ENCODE data around the gene ASIC2. TPM values are rescaled to one million over a fixed set of nuclear protein-coding genes. Genes with fewer than 3 reads are reported as not detected.

Gene ASIC2
- total and polyA plus RNA-seq, 2 donors from 2014 or later: 0.60 to 2.9 TPM

DNA sequence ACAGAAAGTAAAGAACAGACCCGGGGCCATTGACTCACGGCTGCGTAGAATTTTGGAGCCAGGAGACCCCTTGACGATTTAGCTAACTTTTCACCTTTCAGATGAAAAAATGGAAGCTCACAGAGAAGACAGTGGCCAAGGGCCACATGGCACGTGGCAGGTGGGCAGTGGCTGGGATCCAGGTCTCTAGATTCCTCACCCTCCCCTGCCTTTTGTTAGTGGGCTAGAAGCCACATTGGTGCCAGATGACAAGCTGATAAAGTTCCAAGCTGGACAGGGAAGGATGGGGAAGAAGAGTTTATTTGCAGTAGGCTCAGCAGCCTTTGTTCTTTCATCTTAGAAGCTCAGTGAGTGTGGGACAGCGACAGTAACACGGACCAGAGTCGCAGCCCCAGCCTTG lies 195.7 kb downstream of the ASIC2 start:
- no peak overlapping the region for H3K4me3 ChIP-seq (ENCODE audit: low read length in 3 of 3)
- DNase-seq: no peak
- no peak for FAIRE-seq
- no peaks in the 10 kb centered on the region for H3K27me3 ChIP-seq (ENCODE audit: control insufficient read depth, insufficient read depth, low read length)
- no peak overlapping the region for H3K27ac ChIP-seq (ENCODE audit: low read depth in 2 of 2, low read length in 2 of 2)
- H3K36me3 ChIP-seq (ENCODE audit: control insufficient read depth in 2 of 3, insufficient read depth in 3 of 3, low read length in 3 of 3): no peaks in the 10 kb centered on the region
- H3K9ac ChIP-seq (ENCODE audit: low read length in 3 of 3): no peak overlapping the region
- no peak for TF ChIP-seq CTCF (IDR thresholded peaks at IDR 0.05; ENCODE audit: borderline replicate concordance, extremely low read depth, insufficient read depth)
- no peaks in the 10 kb centered on the region for H3K4me1 ChIP-seq (ENCODE audit: control insufficient read depth in 2 of 3, insufficient read depth in 2 of 3, low read depth in 1 of 3, low read length in 3 of 3)
- intact Hi-C loops (cut with DNase I): no loop called here
- H3K9me3 ChIP-seq (ENCODE audit: control insufficient read depth in 2 of 3, insufficient read depth in 1 of 3, low read length in 3 of 3): no peaks in the 10 kb centered on the region

- Histone ChIP-seq H3K4me1 (ENCODE audit: control insufficient read depth in 2 of 3, insufficient read depth in 2 of 3, low read depth in 1 of 3, low read length in 3 of 3) (no peaks in the 10 kb centered on the region), H3K4me3 (ENCODE audit: low read length in 3 of 3) (no peak overlapping the region), H3K27ac (ENCODE audit: low read depth in 2 of 2, low read length in 2 of 2) (no peak overlapping the region), H3K36me3 (ENCODE audit: control insufficient read depth in 2 of 3, insufficient read depth in 3 of 3, low read length in 3 of 3) (no peaks in the 10 kb centered on the region), H3K27me3 (ENCODE audit: control insufficient read depth, insufficient read depth, low read length) (no peaks in the 10 kb centered on the region), H3K9me3 (ENCODE audit: control insufficient read depth in 2 of 3, insufficient read depth in 1 of 3, low read length in 3 of 3) (no peaks in the 10 kb centered on the region), H3K9ac (ENCODE audit: low read length in 3 of 3) (no peak overlapping the region)
- intact Hi-C loops (cut with DNase I): no loop called here
- TF ChIP-seq CTCF (IDR thresholded peaks at IDR 0.05; ENCODE audit: borderline replicate concordance, extremely low read depth, insufficient read depth): no peak
- no peak for FAIRE-seq
- DNase-seq: no peak
Measured at GRCh38 chr17:33096161-33096560, 196.9 kb downstream of the ASIC2 start.

DNA sequence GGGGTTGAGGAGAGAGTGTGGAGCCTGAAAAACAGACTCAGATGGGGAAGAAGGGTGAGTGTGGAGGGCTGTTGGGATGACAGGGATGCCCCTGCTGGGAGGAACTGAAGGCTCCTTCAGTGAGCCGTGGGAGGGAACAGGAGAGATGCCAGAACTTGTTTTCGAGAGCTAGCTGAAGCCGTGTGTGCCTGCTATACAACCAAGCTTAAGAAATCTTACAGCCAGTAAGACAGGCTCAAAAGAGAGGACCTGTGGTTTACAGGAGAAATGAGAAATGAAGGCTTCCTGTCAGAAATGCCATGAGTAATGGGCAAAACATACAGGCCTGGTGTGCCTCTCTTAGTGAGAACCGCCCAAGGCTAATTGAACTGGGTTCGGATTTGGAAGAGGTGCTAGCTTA lies 201.8 kb downstream of the ASIC2 start:
- H3K4me3 ChIP-seq (ENCODE audit: low read length in 3 of 3): no peak overlapping the region
- TF ChIP-seq CTCF (IDR thresholded peaks at IDR 0.05; ENCODE audit: borderline replicate concordance, extremely low read depth, insufficient read depth): no peak
- H3K4me1 ChIP-seq (ENCODE audit: control insufficient read depth in 2 of 3, insufficient read depth in 2 of 3, low read depth in 1 of 3, low read length in 3 of 3): no peaks in the 10 kb centered on the region
- H3K27ac ChIP-seq (ENCODE audit: low read depth in 2 of 2, low read length in 2 of 2): no peak overlapping the region
- intact Hi-C loops (cut with DNase I): no loop called here
- FAIRE-seq (no peak), DNase-seq (no peak)
- no peaks in the 10 kb centered on the region for H3K9me3 ChIP-seq (ENCODE audit: control insufficient read depth in 2 of 3, insufficient read depth in 1 of 3, low read length in 3 of 3)
- no peaks in the 10 kb centered on the region for H3K27me3 ChIP-seq (ENCODE audit: control insufficient read depth, insufficient read depth, low read length)
- no peak overlapping the region for H3K9ac ChIP-seq (ENCODE audit: low read length in 3 of 3)
- no peaks in the 10 kb centered on the region for H3K36me3 ChIP-seq (ENCODE audit: control insufficient read depth in 2 of 3, insufficient read depth in 3 of 3, low read length in 3 of 3)

GRCh38 chr17:33090806-33091205 lies 202.3 kb downstream of the ASIC2 start:
- Histone ChIP-seq H3K27me3 (ENCODE audit: control insufficient read depth, insufficient read depth, low read length) (no peaks in the 10 kb centered on the region), H3K36me3 (ENCODE audit: control insufficient read depth in 2 of 3, insufficient read depth in 3 of 3, low read length in 3 of 3) (no peaks in the 10 kb centered on the region), H3K4me3 (ENCODE audit: low read length in 3 of 3) (no peak overlapping the region), H3K27ac (ENCODE audit: low read depth in 2 of 2, low read length in 2 of 2) (no peak overlapping the region), H3K9me3 (ENCODE audit: control insufficient read depth in 2 of 3, insufficient read depth in 1 of 3, low read length in 3 of 3) (no peaks in the 10 kb centered on the region), H3K9ac (ENCODE audit: low read length in 3 of 3) (no peak overlapping the region), H3K4me1 (ENCODE audit: control insufficient read depth in 2 of 3, insufficient read depth in 2 of 3, low read depth in 1 of 3, low read length in 3 of 3) (no peaks in the 10 kb centered on the region)
- FAIRE-seq (no peak), DNase-seq (no peak)
- intact Hi-C loops (cut with DNase I): no loop called here
- TF ChIP-seq CTCF (IDR thresholded peaks at IDR 0.05; ENCODE audit: borderline replicate concordance, extremely low read depth, insufficient read depth): no peak

All from kidney (tissue), 14 donors.